HEK293 (cell line): ENCODE results near the gene RRBP1.

ENCODE experiments used
- CTCF ChIA-PET: fragments of 350-600 bp; formaldehyde crosslinking; extraction: SDS; loops from one replicate; lab custom pipeline; 2021; ENCODE audit warnings: antibody characterized with exemption; lab: Yijun Ruan, JAX
- POLR2A ChIA-PET: fragments of 300-600 bp; formaldehyde crosslinking; extraction: SDS; loops from one replicate; lab custom pipeline; 2020; ENCODE audit warnings: antibody characterized with exemption, inconsistent platforms; lab: Yijun Ruan, JAX
- H3K27ac ChIP-seq: fragments of 200-500 bp; sonication (Bioruptor generic); 2 replicates; pipeline ENCODE4 v1.5.1; 2014; ENCODE audit warnings: low read depth, low read length, control low read depth, inconsistent platforms; ENCODE audit errors: extremely low read depth
- H3K36me3 ChIP-seq, 2 experiments: fragments of 200-500 bp in 1 of 2; sonication (Bioruptor generic) in 1 of 2; 1 replicate in 1 of 2; 2 replicates in 1 of 2; pipeline ENCODE4 v1.5.1; 2014 to 2017; ENCODE audit warnings: inconsistent platforms in 2 of 2, low read length in 2 of 2; ENCODE audit not compliant: control insufficient read depth in 2 of 2, insufficient read depth in 1 of 2
- H3K4me1 ChIP-seq: fragments of 200-500 bp; sonication (Bioruptor generic); 2 replicates; pipeline ENCODE4 v1.5.1; 2014; ENCODE audit warnings: mild to moderate bottlenecking, low read length, inconsistent platforms; ENCODE audit not compliant: control insufficient read depth, insufficient read depth
- H3K4me3 ChIP-seq: 2 replicates; pipeline ENCODE4 v1.5.1; 2011; ENCODE audit warnings: low read depth, mild to moderate bottlenecking, control low read depth, low read length, moderate library complexity
- H3K9me3 ChIP-seq: fragments of 200-500 bp; sonication (Bioruptor generic); 2 replicates; pipeline ENCODE4 v1.5.1; 2014; ENCODE audit warnings: low read depth, low read length, inconsistent platforms; ENCODE audit not compliant: control insufficient read depth, insufficient read depth
- KLF16 ChIP-seq: fragments of 450-650 bp; formaldehyde crosslinking; IDR thresholded peaks from 2 replicates; pipeline ENCODE4 v1.5.1; 2017; ENCODE audit warnings: missing biosample characterization, missing genetic modification characterization
- SALL2 ChIP-seq: fragments of 450-650 bp; formaldehyde crosslinking; IDR thresholded peaks from 2 replicates; pipeline ENCODE4 v1.5.0; 2017; ENCODE audit warnings: missing biosample characterization, mild to moderate bottlenecking, missing genetic modification characterization, borderline replicate concordance
- SCRT1 ChIP-seq: fragments of 450-650 bp; formaldehyde crosslinking; IDR thresholded peaks from 2 replicates; pipeline ENCODE4 v1.5.1; 2016; ENCODE audit warnings: missing biosample characterization, missing genetic modification characterization, borderline replicate concordance
- ZEB2 ChIP-seq: fragments of 450-650 bp; formaldehyde crosslinking; IDR thresholded peaks from 2 replicates; pipeline ENCODE4 v1.5.1; 2016; ENCODE audit warnings: missing biosample characterization, missing genetic modification characterization
- ZFP37 ChIP-seq: fragments of 450-650 bp; formaldehyde crosslinking; IDR thresholded peaks from 2 replicates; pipeline ENCODE4 v1.5.1; 2016; ENCODE audit warnings: missing biosample characterization, missing genetic modification characterization
- ZNF155 ChIP-seq: fragments of 450-650 bp; formaldehyde crosslinking; IDR thresholded peaks from 2 replicates; pipeline ENCODE4 v1.5.1; 2016; ENCODE audit warnings: missing biosample characterization, missing genetic modification characterization
- ZNF214 ChIP-seq: fragments of 450-650 bp; formaldehyde crosslinking; IDR thresholded peaks from 2 replicates; pipeline ENCODE4 v1.5.1; 2017; ENCODE audit warnings: missing biosample characterization, mild to moderate bottlenecking, missing genetic modification characterization, borderline replicate concordance
- ZNF37A ChIP-seq: fragments of 450-650 bp; IDR thresholded peaks from 2 replicates; pipeline ENCODE4 v1.5.1; 2018; ENCODE audit warnings: missing biosample characterization, missing genetic modification characterization
- ZNF394 ChIP-seq: fragments of 450-650 bp; formaldehyde crosslinking; IDR thresholded peaks from 2 replicates; pipeline ENCODE4 v1.5.1; 2016; ENCODE audit warnings: missing biosample characterization, missing genetic modification characterization, mild to moderate bottlenecking, moderate library complexity, borderline replicate concordance
- ZNF433 ChIP-seq: fragments of 450-650 bp; formaldehyde crosslinking; IDR thresholded peaks from 2 replicates; pipeline ENCODE4 v1.5.1; 2016; ENCODE audit warnings: missing biosample characterization, missing genetic modification characterization, low read depth
- ZNF530 ChIP-seq: fragments of 450-650 bp; formaldehyde crosslinking; IDR thresholded peaks from 2 replicates; pipeline ENCODE4 v1.5.1; 2016; ENCODE audit warnings: low read depth, missing biosample characterization, missing genetic modification characterization
- ZNF621 ChIP-seq: fragments of 450-650 bp; formaldehyde crosslinking; IDR thresholded peaks from 2 replicates; pipeline ENCODE4 v1.5.1; 2017; ENCODE audit warnings: missing biosample characterization, missing genetic modification characterization
- ZNF664 ChIP-seq: fragments of 450-650 bp; formaldehyde crosslinking; IDR thresholded peaks from 2 replicates; pipeline ENCODE4 v1.5.1; 2016; ENCODE audit warnings: missing biosample characterization, missing genetic modification characterization
- ZNF768 ChIP-seq: fragments of 450-650 bp; formaldehyde crosslinking; IDR thresholded peaks from 2 replicates; pipeline ENCODE4 v1.5.1; 2018; ENCODE audit warnings: missing biosample characterization, mild to moderate bottlenecking, missing genetic modification characterization
- ZSCAN23 ChIP-seq: fragments of 450-650 bp; formaldehyde crosslinking; IDR thresholded peaks from 2 replicates; pipeline ENCODE4 v1.5.1; 2016; ENCODE audit warnings: missing biosample characterization, missing genetic modification characterization
- TF ChIP-seq, protein P1 (sequence below): fragments of 450-650 bp; IDR thresholded peaks from 2 replicates; pipeline ENCODE4 v1.5.1; 2018; ENCODE audit warnings: missing biosample characterization, missing genetic modification characterization
- TF ChIP-seq, protein P2 (sequence below): fragments of 450-650 bp; formaldehyde crosslinking; IDR thresholded peaks from 2 replicates; pipeline ENCODE4 v1.5.1; 2016; ENCODE audit warnings: missing biosample characterization, missing genetic modification characterization
- TF ChIP-seq, protein P3 (sequence below): fragments of 450-650 bp; formaldehyde crosslinking; IDR thresholded peaks from 2 replicates; pipeline ENCODE4 v1.5.0; 2017; ENCODE audit warnings: missing biosample characterization, missing genetic modification characterization, borderline replicate concordance
- TF ChIP-seq, protein P4 (sequence below): fragments of 450-650 bp; formaldehyde crosslinking; IDR thresholded peaks from 2 replicates; pipeline ENCODE4 v1.5.1; 2017; ENCODE audit warnings: missing biosample characterization, missing genetic modification characterization
- TF ChIP-seq, protein P5 (sequence below): fragments of 450-650 bp; formaldehyde crosslinking; IDR thresholded peaks from 2 replicates; pipeline ENCODE4 v1.5.1; 2016; ENCODE audit warnings: missing biosample characterization, missing genetic modification characterization

The RRBP1 gene

DNA sequence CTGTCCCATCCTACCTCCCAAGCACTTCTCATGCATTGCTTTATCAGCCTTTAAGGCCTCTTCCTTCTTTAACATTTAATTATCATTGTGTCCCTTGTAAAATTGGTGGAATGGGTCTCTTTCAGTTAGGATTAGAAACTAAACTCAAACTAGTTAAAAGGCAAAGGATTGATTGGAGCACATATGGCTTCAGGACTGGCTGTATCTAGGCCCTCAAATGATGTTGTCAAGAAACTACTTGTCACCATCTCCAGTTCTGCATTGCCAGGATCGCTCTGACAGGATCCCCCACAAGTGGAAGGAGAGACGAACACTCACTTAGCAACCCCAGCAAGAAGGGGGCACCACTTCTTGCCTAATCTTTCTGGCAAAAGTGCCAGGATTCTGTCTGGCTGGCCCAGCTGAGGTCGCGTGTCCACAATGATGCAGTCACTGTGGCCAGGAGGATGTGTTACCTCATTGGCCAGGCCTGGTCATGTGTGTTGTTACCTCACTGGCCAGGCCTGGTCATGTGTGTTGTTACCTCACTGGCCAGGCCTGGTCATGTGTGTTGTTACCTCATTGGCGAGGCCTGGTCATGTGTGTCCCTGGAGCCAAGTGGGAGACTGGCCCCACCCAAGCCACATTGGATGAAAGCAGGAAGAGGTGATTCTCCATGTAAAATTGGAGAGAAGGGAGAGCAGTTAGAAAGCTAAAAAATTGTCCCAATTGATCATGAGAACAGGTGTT is 22.7 kb upstream of the RRBP1 start (continued):
- TF ChIP-seq, protein P1, sequence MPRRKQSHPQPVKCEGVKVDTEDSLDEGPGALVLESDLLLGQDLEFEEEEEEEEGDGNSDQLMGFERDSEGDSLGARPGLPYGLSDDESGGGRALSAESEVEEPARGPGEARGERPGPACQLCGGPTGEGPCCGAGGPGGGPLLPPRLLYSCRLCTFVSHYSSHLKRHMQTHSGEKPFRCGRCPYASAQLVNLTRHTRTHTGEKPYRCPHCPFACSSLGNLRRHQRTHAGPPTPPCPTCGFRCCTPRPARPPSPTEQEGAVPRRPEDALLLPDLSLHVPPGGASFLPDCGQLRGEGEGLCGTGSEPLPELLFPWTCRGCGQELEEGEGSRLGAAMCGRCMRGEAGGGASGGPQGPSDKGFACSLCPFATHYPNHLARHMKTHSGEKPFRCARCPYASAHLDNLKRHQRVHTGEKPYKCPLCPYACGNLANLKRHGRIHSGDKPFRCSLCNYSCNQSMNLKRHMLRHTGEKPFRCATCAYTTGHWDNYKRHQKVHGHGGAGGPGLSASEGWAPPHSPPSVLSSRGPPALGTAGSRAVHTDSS: no peak
- no peak for TF ChIP-seq ZNF214
- no peak for TF ChIP-seq ZNF37A
- no peak for TF ChIP-seq ZFP37 (tag by site-specific recombination)
- no peak for TF ChIP-seq ZEB2 (tag by site-specific recombination)
- TF ChIP-seq, protein P2, sequence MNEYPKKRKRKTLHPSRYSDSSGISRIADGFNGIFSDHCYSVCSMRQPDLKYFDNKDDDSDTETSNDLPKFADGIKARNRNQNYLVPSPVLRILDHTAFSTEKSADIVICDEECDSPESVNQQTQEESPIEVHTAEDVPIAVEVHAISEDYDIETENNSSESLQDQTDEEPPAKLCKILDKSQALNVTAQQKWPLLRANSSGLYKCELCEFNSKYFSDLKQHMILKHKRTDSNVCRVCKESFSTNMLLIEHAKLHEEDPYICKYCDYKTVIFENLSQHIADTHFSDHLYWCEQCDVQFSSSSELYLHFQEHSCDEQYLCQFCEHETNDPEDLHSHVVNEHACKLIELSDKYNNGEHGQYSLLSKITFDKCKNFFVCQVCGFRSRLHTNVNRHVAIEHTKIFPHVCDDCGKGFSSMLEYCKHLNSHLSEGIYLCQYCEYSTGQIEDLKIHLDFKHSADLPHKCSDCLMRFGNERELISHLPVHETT (tag by site-specific recombination): no peak
- no peak for TF ChIP-seq ZNF621 (tag by site-specific recombination)
- TF ChIP-seq, protein P3, sequence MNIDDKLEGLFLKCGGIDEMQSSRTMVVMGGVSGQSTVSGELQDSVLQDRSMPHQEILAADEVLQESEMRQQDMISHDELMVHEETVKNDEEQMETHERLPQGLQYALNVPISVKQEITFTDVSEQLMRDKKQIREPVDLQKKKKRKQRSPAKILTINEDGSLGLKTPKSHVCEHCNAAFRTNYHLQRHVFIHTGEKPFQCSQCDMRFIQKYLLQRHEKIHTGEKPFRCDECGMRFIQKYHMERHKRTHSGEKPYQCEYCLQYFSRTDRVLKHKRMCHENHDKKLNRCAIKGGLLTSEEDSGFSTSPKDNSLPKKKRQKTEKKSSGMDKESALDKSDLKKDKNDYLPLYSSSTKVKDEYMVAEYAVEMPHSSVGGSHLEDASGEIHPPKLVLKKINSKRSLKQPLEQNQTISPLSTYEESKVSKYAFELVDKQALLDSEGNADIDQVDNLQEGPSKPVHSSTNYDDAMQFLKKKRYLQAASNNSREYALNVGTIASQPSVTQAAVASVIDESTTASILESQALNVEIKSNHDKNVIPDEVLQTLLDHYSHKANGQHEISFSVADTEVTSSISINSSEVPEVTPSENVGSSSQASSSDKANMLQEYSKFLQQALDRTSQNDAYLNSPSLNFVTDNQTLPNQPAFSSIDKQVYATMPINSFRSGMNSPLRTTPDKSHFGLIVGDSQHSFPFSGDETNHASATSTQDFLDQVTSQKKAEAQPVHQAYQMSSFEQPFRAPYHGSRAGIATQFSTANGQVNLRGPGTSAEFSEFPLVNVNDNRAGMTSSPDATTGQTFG (tag by site-specific recombination): no peak
- TF ChIP-seq, protein P4, sequence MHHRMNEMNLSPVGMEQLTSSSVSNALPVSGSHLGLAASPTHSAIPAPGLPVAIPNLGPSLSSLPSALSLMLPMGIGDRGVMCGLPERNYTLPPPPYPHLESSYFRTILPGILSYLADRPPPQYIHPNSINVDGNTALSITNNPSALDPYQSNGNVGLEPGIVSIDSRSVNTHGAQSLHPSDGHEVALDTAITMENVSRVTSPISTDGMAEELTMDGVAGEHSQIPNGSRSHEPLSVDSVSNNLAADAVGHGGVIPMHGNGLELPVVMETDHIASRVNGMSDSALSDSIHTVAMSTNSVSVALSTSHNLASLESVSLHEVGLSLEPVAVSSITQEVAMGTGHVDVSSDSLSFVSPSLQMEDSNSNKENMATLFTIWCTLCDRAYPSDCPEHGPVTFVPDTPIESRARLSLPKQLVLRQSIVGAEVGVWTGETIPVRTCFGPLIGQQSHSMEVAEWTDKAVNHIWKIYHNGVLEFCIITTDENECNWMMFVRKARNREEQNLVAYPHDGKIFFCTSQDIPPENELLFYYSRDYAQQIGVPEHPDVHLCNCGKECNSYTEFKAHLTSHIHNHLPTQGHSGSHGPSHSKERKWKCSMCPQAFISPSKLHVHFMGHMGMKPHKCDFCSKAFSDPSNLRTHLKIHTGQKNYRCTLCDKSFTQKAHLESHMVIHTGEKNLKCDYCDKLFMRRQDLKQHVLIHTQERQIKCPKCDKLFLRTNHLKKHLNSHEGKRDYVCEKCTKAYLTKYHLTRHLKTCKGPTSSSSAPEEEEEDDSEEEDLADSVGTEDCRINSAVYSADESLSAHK (tag by site-specific recombination): no peak
- TF ChIP-seq SCRT1: no peak
- no peak for TF ChIP-seq ZNF530 (tag by site-specific recombination)

DNA sequence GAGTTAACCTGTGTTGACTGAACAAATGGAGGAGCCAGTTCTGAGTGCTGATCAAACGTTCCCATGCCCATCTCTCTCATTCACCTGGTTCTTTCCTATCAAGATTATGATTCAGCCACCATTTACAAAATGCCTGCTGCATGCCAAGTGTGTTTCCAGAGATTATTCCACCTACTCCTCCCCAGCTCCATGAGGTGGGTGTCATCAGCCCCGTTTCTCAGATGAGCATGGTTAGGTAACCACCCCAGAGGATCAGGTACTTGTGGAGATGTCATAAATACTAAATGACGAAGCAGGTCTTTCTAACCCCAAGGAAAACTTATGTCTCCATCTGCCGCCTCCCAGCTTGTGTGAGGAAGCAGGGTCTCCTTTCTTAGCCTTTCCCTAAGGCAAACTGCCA is 19.8 kb upstream of the RRBP1 start:
- no peak overlapping the region for H3K27ac ChIP-seq
- no peaks in the 10 kb centered on the region for H3K36me3 ChIP-seq
- TF ChIP-seq ZNF768 (tag by site-specific recombination) (no peak), SALL2 (tag by site-specific recombination) (no peak), KLF16 (no peak), ZNF433 (tag by site-specific recombination) (no peak), ZNF664 (tag by site-specific recombination) (no peak), ZSCAN23 (tag by site-specific recombination) (no peak), ZNF394 (no peak), ZNF155 (tag by site-specific recombination) (no peak)
- TF ChIP-seq, protein P1: no peak
- TF ChIP-seq, protein P5, sequence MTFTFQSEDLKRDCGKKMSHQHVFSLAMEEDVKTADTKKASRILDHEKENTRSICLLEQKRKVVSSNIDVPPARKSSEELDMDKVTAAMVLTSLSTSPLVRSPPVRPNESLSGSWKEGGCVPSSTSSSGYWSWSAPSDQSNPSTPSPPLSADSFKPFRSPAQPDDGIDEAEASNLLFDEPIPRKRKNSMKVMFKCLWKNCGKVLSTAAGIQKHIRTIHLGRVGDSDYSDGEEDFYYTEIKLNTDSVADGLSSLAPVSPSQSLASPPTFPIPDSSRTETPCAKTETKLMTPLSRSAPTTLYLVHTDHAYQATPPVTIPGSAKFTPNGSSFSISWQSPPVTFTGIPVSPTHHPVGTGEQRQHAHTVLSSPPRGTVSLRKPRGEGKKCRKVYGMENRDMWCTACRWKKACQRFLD (tag by site-specific recombination): no peak
- ChIA-PET POLR2A (no interaction called here), CTCF (no interaction called here)
- no peak overlapping the region for H3K4me3 ChIP-seq
- H3K4me1 ChIP-seq: no peaks in the 10 kb centered on the region
- H3K9me3 ChIP-seq: no peaks in the 10 kb centered on the region
